KG1 (cell line): ENCODE measurements around the gene TSHR.
"Not testable (repeated sequence)": the region's sequence is repeated elsewhere in the genome, so short reads cannot be mapped to it uniquely, and the experiment has no call there.

Source experiments
- DNase-seq: peaks from one replicate; lab custom pipeline; 2025; lab: John Stamatoyannopoulos, UW

TSHR gene

DNA sequence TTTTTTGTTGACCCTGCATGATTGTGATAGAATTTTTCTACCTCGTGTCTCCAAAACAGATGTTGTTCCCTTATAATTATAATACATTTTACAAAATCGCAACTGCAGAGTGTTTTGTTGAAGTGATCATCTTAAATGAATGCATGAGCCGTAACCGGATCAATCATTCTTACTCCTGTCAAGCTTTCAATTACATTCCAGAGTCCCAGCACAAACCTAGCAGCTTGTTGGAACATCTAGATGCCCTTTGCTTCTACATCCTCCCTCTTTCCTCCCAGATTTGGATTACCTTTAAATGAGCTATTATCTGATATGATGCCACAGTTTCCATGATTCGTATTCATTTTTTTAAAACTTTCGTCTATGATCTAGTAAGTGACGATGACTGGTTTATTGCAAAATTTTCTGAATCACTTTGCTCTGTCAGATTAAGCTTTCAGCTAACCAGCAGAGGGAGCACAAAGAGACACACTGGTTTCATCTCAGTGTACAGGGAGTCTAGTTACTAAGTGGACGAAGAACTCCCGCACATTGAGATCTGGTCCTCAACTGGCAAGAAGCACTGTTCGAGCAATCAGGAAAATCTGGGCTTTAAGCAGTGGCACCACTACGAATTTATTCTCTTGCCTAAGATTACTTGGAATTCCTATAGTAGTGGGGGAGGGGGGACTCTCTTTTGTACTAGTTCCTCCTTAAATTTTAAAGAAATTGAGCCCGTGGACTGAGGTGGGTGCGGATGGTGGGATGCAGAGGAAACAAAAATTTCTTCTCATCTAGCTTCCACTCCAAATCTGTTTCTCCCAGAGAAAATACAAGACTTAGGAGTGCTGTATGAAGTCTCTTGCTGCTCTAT lies 40.9 kb downstream of the TSHR start:
- DNase-seq: peak; percentile 9

DNA sequence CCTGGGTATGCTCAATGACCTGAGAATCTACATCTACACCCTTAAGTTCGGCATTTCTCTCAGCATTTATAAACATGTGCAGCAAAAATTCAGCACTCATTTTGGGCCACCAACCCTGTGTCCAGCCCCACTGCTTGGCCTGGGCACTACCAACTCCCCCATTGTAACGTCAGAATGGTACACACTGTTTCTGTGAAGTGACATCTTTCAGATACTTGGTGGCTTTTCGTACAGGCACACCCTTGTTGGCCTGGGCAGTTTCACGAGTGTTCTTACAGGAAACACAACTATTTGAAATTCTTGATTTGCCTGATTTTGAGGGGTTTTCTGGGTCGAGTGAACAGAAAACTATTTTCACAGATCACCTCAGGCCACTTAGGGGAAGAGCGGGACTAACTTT lies 46.0 kb downstream of the TSHR start:
- DNase-seq: no peak

DNA sequence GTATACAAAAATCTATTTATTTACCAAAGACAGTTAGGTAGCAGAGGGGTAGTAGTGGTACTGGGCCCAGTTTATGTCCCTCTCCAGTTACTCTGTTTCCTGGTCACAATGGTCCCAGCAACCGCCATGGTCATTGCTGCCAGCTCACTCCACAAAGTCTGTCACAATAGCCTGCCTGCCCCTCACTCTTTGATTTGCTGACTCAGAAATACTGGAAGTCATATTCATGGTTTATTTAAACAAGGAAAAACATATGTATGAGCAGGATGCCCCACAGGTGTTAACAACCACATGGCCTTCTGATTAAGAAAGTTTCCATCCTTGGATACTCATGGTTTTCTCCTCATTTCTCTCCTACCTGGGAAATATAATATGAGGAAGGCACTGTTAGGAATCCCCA lies 49.2 kb downstream of the TSHR start:
- no peak for DNase-seq

DNA sequence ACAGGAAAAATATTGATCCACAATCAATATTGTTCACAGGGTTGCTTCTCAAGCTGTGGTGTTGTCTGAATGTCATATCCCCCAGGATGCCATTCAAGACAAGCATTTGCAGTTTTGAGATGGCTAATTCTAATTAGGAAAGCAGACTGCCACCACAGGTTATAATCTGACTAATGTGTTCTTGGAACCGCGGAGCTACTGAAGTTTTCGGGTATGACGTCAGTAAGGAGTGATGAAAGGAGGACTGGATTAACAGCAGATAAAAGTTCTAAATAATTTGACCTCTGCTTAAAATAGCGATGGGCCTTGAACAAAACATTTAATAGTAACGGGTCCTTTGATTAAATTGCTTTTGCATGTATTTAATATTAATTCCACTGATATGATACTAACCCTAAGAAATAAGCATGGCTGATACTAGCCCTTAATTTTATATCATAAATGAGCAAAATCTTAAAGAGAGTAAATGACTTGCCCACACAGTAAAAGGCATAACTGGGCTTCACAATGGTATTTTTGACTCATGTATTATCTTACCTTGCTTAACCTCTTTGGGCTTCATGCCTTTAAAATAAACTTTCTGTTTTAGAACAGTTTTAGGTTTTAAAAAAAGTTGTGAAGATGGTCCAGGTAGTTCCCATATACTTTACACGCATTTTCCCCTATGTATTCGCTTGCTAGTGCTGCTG lies 50.3 kb downstream of the TSHR start:
- DNase-seq: no peak

DNA sequence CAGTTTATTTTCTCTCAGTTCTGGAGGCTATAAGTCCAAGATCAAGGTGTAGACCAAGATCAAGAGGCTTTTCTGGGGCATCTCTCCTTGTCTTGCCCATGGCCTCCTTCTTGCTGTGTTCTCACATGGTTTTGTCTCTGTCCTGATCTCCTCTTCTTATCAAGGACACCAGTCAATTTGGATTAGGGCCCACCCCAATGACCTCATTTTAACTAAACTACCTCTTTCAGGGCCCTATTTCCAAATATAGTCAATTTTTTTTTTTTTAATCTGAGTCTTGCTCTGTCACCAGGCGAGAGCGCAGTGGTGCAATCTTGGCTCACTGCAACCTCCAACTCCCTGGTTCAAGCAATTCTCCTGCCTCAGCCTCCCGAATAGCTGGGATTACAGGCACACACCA lies 50.8 kb downstream of the TSHR start:
- DNase-seq: no peak

DNA sequence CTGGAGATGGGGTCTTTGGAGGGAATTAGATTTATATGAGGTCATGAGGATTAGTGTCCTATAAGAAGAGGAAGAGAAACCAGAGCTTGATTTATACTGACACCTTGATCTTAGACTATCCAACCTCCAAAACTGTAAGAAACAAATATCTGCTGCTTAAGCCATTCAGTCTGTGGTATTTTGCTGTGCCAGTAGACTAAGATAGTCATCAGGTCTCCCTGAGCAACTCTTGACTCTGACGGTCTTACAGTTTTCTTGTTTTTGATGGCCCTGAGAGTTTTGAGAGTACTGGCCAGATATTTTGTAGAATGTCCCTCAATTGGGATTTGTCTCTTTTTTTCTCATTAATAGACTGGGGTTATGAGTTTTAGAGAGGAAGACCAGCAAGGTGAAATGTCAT lies 51.7 kb downstream of the TSHR start:
- no peak for DNase-seq

DNA sequence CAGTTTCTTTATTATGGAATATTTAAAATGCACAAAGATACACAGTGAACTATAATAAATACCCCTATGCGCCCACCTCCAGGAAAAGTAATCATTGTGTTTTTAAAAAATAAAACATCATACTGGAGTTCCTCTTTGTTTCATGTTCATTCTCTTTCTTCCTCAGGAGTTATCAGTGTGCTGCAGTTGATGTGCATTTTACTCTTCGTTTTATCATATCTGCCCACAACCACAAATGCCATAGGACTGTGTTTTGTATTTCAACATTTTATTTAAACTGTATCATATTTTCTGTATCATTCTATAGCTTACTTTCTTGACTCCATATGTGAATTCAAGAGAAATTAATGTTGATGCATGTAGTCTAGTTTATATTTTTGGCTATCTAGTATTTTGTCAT lies 53.9 kb downstream of the TSHR start:
- no peak for DNase-seq

DNA sequence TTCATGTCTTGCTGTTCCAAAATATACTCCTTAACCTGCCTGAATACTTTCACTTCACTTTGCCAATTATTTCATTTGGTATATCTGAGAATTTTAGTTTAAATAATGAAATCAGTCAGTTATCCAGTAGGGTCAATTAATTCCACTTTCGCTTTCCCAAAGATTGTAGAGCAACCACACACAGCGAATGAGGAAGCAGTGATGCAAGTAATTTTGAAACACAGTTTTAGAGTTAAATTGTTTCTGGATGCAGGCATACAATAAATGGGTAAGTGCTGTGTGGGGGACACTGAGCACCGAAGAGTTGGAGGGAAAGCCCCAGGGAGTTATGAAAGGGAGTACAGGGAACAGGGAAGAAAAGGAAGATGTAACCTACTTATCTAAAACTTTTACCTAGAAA lies 62.8 kb downstream of the TSHR start:
- DNase-seq: no peak

DNA sequence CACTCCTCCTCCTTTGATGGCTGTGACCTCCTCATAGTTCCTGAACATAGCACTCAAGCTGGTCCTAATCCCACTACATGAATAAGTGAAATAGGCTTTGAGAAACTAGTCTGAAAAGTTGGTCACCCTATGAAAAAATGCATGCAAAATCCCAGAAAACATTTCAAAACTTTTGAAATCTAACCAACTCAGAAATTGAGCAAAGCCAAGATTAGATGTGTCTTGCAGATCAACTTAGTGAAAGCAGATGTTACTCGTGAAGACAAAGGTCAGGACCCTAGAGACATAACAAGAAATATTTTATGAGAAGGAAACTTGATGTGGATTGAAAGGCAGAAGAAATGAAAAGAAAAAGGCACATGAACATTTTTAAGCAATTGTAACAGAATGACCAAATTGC lies 63.3 kb downstream of the TSHR start:
- no peak for DNase-seq

DNA sequence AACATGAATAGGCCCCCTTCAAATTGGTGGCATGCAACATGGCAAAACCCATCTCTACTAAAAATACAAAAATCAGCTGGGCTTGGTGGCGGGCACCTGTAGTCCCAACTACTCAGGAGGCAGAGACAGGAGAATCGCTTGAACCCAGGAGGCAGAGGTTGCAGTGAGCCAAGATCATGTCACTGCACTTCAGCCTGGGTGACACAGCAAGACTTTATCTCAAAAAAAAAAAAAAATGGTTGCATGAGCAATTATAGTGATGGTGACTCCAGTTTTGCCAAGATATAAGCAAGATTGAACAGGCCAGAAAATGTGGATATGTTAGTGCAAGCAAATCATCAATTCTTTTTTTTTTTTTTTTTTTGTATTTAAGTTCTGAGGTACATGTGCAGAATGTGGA lies 63.7 kb downstream of the TSHR start:
- not testable (repeated sequence) for DNase-seq

DNA sequence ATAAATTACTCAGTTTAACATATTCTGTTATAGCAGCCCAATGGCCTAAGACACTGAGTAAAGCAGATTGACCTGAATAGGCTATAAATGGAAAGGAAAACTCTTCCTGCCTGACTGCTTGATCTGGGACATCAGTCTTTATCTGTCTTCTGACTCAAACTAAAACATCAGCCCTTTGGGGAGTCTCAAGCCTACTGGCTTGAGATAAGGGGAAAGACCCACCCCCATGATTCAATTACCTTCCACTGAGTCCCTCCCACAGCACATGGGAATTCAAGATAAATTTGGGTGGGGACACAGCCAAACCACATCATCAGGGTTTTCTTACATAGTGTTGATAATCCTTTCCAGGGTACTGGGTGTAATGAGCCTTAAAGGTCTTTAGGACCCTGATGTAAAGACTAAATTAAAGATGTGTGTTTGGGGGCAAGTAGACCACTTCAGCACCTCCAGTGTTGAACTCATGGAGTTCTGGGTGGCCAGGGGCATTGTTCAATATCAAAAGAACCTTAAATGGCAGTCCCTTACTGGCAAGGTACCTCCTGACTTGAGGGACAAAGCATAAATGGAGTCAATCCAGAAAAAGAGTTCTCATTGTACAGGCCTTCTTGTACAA lies 67.8 kb downstream of the TSHR start:
- DNase-seq: no peak

DNA sequence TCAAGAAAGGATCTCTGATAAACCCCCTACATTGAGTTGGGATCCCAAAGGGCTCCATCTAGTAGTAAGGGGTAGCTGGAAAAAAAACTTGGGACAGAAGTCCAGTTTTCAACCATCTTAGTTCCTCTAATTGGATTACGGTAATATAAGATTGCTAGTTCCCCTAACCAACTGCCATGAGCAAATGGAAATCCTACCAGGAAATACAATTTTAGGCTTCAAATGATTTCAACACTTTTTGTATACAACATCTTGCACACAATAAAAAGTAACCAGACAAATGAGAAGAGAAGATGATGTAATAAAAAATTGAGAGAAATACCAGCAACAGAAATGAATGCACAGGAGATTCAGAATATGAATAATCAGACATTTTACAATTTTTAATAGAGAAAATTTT lies 73.0 kb downstream of the TSHR start:
- DNase-seq: no peak

DNA sequence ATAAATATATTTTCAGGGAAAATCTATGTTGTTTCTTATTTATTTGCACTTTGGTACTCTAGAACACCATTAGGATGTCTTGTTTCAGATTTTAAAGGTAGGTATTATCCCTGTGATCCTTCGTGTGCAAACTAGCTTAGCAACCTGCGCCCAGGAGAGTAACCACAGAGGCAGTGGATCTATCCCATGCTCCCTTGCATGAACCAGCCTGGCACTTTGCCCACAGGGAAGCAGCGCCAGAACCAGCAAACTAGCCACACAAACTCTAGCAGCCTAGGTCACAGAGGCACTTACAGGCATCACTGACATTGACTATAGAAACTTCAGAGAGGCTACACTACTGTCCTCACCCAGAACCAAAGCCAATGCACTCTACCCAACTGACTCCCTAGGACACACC lies 76.1 kb downstream of the TSHR start:
- no peak for DNase-seq

DNA sequence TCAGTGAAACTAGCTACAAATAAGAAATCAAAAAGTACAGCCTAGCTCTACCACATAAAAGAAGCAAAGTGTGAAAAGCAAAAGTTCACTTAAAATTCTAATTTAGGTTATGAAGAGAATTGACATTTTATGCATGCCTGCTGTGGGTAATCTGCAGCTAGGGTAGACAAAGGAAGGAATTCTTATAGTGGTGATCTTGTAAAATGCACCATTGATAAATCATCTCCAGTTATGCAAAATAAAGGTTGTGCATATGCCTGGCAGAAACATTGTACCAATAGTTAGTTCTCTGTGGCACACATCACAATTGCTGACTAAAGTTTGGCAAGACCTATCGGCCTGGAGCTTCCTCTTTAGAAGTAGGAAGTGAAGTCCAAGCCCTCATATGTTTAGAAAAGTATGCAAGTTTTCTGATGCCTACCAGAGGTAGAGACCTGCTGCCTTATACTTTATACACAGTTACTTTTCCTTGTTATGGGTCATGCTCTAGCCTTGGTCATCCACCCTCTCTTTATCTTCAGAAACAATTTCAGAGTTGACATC lies 78.3 kb downstream of the TSHR start:
- DNase-seq: no peak

DNA sequence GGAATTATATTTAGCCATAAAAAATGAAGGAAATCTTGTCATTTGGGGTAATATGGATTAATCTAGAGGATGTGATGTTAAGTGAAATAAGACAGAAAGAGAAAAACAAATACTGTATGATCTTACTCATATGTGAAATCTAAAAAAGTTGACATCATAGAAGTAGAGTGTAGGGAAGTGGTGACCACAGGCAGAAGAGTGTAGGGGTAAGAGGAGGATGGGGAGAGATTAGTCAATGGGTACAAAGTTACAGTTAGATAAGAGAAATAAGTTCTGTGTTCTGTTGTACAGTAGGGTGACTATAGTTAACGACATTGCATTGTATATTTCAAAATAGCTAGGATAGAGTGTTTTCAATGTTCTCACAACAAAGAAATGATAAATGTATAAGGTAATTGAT lies 87.0 kb downstream of the TSHR start:
- DNase-seq: no peak

DNA sequence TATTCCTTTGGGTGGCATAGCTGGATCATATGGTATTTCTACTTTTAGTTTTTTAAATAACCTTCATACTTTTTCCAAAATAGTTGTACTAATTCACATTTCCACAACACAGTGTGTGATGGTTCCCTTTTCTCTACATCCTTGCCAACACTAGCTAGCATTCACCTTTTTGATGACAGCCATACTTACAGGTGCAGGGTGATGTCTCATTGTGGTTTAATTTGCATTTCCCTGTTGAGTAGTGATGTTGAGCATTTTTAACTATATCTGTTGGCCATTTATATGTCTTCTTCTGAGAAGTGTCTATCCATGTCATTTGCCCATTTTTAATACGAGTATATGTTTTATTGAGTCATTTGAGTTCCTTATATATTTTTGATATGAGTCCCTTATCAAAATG lies 96.1 kb downstream of the TSHR start:
- DNase-seq: no peak

DNA sequence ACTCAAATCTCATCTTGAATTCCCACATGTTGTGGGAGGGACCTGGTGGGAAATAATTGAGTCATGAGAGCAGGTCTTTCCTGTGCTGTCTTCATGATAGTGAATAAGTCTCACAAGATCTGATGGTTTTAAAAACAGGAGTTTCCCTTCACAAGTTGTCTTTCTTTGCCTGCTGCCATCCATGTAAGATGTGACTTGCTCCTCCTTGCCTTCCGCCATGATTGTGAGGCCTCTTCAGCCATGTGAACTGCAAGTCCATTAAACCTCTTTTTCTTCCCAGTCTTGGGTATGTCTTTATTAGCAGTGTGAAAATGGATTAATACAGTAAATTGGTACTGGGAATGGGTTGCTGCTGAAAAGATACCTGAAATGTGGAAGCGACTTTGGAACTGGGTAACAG lies 98.6 kb downstream of the TSHR start:
- not testable (repeated sequence) for DNase-seq

DNA sequence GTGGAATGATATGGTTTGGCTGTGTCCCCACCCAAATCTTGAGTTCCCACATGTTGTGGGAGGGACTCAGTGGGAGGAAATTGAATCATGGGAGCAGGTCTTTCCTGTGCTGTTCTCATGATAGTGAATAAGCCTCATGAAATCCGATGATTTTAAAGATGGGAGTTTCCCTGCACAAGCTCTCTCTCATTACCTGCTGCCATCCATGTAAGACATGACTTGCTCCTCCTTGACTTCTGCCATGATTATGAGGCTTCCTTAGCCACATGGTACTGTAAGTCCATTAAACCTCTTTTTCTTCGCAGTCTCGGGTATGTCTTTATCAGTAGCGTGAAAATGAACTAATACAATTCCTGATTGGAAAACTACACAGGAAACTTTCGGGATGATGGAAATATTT lies 100.5 kb downstream of the TSHR start:
- DNase-seq: no peak

DNA sequence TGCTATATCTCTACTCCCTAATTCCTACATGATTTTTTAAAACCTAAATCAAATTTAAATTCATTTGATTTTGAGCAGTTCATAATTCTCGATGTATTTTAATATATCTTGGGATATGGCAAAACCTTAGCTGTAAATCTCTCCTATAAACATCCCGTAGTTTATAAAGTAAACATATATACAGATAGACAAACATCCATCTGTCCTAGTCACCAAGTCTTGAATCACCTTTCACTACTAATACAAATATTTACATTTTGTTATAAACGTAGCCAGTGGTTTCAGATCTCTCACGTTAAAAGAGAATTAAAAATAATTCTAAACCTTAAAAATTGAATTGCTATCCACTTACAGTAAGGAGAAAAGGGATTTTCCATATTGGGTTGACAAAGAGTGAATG lies 107.0 kb downstream of the TSHR start:
- no peak for DNase-seq

DNA sequence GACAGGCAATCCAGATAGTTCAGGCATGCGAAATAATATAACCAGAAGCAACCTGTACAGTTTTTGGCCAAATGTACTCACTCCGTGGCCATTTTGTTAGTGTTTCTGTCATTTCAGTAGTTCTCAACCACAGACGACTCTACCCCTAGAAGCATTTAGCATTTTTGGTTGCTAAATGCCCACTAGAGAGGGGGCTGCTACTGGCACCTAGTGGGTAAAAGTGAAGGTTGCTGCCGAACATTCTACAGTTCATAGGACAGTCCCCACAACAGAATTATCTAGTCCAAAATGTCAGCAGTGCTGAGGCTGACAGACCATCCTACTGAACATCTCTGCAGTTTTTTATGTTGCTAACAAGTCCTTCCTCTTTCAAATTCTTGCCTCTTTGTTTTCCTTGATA lies 107.4 kb downstream of the TSHR start:
- DNase-seq: peak; percentile 14

DNA sequence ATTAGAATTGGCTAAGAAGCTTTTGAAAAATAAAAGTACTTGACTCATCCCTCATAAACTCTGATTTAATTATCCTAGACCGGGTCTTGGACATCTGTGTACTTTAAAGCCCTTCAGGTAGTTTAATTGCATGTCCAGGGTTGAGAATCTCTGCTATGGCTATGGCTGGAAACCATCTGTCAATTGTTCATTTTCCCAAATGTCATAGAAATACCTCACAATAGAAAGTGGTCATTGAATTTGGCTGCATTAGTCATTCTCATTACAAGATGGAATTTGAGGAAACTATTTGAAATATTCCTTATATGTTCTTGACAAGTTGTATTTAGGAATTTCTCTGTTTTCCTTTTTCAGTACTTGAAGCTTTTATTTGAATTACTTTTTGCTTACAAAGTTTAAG lies 111.3 kb downstream of the TSHR start:
- DNase-seq: no peak

DNA sequence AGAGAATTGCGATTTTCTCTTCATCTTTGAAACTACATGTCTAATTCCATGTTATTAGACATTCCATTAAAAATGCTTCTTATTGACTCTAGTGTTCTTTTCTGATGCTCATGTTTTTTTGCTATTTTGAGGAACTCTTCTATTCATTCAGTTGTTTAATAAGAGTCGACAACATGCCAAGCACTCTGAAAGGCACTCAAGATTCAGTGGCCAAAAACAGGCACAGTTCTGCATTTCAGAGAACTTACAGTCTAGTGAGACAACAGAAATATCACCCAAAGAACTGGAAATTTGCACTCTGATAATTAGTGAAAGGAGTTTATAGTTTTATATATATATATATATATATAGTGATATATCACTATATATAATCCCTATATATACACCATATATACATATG lies 111.7 kb downstream of the TSHR start:
- DNase-seq: no peak

DNA sequence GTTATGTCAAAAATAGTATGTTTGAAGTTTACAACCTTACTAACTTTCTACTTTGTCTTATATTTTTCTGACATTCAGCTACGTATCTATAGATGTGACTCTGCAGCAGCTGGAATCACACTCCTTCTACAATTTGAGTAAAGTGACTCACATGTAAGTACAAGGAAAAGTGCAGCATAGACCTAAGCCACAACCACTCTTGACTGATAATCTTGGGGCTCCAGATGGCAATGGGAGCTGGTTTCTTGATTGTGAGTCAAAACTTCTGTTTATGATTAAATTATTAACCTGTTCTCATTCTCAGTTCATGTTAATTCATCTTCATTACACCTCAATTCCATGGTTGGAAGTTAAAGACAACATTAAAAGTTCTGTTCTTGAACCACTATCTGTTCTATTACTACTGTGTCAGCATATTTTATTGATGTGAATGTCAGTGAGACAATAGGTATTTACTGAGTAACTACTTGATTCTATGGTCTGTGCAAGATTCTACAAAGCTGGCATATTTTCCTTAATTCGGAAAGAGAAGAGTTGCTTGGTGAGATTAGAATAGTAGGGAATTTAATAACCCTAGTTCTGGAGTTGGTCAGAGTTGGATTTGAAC lies 112.9 kb downstream of the TSHR start:
- no peak for DNase-seq
